KMS-11 (cell line): ENCODE data around the gene SPRING1.

ENCODE experiments used
- H2AFZ ChIP-seq: fragments of 200-600 bp; sonication (generic); 2 replicates; pipeline ENCODE4 v1.6.1; 2016; ENCODE audit warnings: antibody characterized with exemption, mixed run types, low read depth
- H3K27ac ChIP-seq: fragments of 200-600 bp; sonication (generic); 2 replicates; pipeline ENCODE4 v1.6.1; 2016; ENCODE audit warnings: mild to moderate bottlenecking, mixed run types
- H3K27me3 ChIP-seq: fragments of 200-600 bp; sonication (generic); 2 replicates; pipeline ENCODE4 v1.6.1; 2017; ENCODE audit warnings: mild to moderate bottlenecking, low read depth, mixed run types, moderate library complexity; ENCODE audit not compliant: insufficient read depth
- H3K36me3 ChIP-seq: fragments of 200-600 bp; sonication (generic); 2 replicates; pipeline ENCODE4 v1.6.1; 2017; ENCODE audit warnings: mild to moderate bottlenecking, mixed run types; ENCODE audit not compliant: insufficient read depth
- H3K4me1 ChIP-seq: fragments of 200-600 bp; sonication (generic); 2 replicates; pipeline ENCODE4 v1.6.1; 2016; ENCODE audit warnings: mild to moderate bottlenecking, low read depth, mixed run types; ENCODE audit not compliant: poor library complexity, severe bottlenecking
- H3K4me2 ChIP-seq: fragments of 200-600 bp; sonication (generic); 2 replicates; pipeline ENCODE4 v1.7.0; 2016; ENCODE audit warnings: mild to moderate bottlenecking, mixed run types
- H3K4me3 ChIP-seq: fragments of 200-600 bp; sonication (generic); IDR thresholded peaks from 2 replicates; pipeline ENCODE4 v1.6.1; 2017; ENCODE audit warnings: low read depth, low read length, mixed read lengths; ENCODE audit not compliant: insufficient read depth
- H3K79me2 ChIP-seq: fragments of 200-600 bp; sonication (generic); 2 replicates; pipeline ENCODE4 v1.6.1; 2016; ENCODE audit warnings: low read depth, mixed run types; ENCODE audit not compliant: insufficient read depth
- H3K9ac ChIP-seq: fragments of 200-600 bp; sonication (generic); 2 replicates; pipeline ENCODE4 v1.6.1; 2016; ENCODE audit warnings: mild to moderate bottlenecking, mixed run types
- H4K20me1 ChIP-seq: fragments of 200-600 bp; sonication (generic); 2 replicates; pipeline ENCODE4 v1.6.1; 2016; ENCODE audit warnings: mild to moderate bottlenecking, mixed run types; ENCODE audit not compliant: insufficient read depth
- CTCF ChIP-seq: fragments of 200-600 bp; sonication (generic); conservative IDR thresholded peaks from 2 replicates; pipeline ENCODE4 v1.6.1; 2017; ENCODE audit warnings: low read depth, mild to moderate bottlenecking, antibody characterized with exemption, low read length, moderate library complexity, mixed read lengths

The SPRING1 gene

GRCh38 chr12:116771651-116772050, 33.8 kb upstream of the SPRING1 start:
- Histone ChIP-seq H4K20me1 (no peaks in the 10 kb centered on the region), H3K79me2 (no peaks in the 10 kb centered on the region), H3K27me3 (no peaks in the 10 kb centered on the region), H3K36me3 (no peaks in the 10 kb centered on the region), H3K9ac (no peak overlapping the region), H3K4me2 (no peak overlapping the region), H3K4me3 (no peak overlapping the region), H3K27ac (no peak overlapping the region), H2AFZ (no peak overlapping the region), H3K4me1 (no peaks in the 10 kb centered on the region)
- no peak for TF ChIP-seq CTCF

GRCh38 chr12:116766746-116767145, 28.9 kb upstream of the SPRING1 start:
- Histone ChIP-seq H3K27me3 (no peaks in the 10 kb centered on the region), H4K20me1 (no peaks in the 10 kb centered on the region), H3K79me2 (no peaks in the 10 kb centered on the region), H3K9ac (no peak overlapping the region), H2AFZ (no peak overlapping the region), H3K36me3 (no peaks in the 10 kb centered on the region), H3K4me3 (no peak overlapping the region), H3K4me2 (no peak overlapping the region), H3K4me1 (no peaks in the 10 kb centered on the region), H3K27ac (no peak overlapping the region)
- no peak for TF ChIP-seq CTCF

DNA sequence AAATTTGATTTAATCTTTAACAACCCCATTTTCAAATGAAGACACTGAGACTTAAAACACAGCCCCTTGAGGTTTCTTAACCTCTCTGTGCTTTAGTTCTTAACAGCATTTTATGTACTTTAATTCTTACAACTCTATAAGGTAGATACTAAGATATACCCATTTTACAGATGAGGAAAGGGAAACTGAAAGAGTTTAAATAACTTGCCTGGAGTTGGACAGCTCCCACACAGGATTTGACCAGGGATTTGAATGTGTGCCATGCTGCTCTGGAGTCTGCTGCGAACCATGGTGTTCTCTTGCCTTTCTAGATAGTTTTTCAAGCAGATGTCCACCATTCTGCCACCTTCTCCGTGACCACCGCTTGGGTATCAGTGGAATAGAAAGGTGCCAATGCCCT, 28.4 kb upstream of the SPRING1 start:
- Histone ChIP-seq H4K20me1 (no peaks in the 10 kb centered on the region), H3K27ac (no peak overlapping the region), H3K4me2 (no peak overlapping the region), H3K36me3 (no peaks in the 10 kb centered on the region), H3K9ac (no peak overlapping the region), H3K79me2 (no peaks in the 10 kb centered on the region), H3K27me3 (no peaks in the 10 kb centered on the region), H3K4me1 (no peaks in the 10 kb centered on the region), H2AFZ (no peak overlapping the region), H3K4me3 (no peak overlapping the region)
- TF ChIP-seq CTCF = no peak

GRCh38 chr12:116765271-116765670, 27.4 kb upstream of the SPRING1 start:
- H3K9ac ChIP-seq = no peak overlapping the region
- no peaks in the 10 kb centered on the region for H3K27me3 ChIP-seq
- no peak overlapping the region for H3K4me2 ChIP-seq
- H3K36me3 ChIP-seq = no peaks in the 10 kb centered on the region
- H4K20me1 ChIP-seq = no peaks in the 10 kb centered on the region
- no peak for TF ChIP-seq CTCF
- H3K4me1 ChIP-seq = no peaks in the 10 kb centered on the region
- H3K79me2 ChIP-seq = no peaks in the 10 kb centered on the region
- H3K4me3 ChIP-seq = no peak overlapping the region
- H2AFZ ChIP-seq = no peak overlapping the region
- H3K27ac ChIP-seq = no peak overlapping the region

DNA sequence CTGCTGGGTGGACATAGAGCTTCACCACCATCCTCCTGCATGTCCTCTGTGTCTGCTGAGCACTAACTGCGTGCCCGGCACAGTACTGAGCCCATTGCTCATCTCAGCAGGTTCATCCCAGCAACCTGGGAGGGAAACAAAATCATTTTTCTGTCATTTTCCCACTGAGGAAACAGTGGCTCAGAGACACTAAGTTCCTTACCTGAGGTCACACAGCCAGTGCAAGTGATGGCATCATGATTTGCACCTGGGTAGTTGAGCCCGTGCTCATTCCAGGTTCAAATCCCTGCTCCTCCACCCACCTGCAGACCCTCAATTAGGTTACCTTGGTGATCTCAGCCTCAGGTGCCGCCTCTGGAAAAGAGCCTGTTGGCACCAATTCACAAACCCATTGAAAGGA, 23.6 kb upstream of the SPRING1 start:
- Histone ChIP-seq H3K27me3 (no peaks in the 10 kb centered on the region), H4K20me1 (no peaks in the 10 kb centered on the region), H3K4me2 (no peak overlapping the region), H3K36me3 (no peaks in the 10 kb centered on the region), H3K4me1 (no peaks in the 10 kb centered on the region), H3K4me3 (no peak overlapping the region), H2AFZ (no peak overlapping the region), H3K27ac (no peak overlapping the region), H3K9ac (no peak overlapping the region), H3K79me2 (no peaks in the 10 kb centered on the region)
- TF ChIP-seq CTCF = no peak
